SK-N-DZ (cell line): ENCODE measurements around the gene MMP25.

Experiments used
- DNase-seq: peaks from one replicate; pipeline ENCODE4 v3.0.0-alpha.2; 2015; ENCODE audit warnings: low spot score
- small RNA-seq, 2 experiments: library from RNA; depleted of rRNA; stranded (forward); fragments of <200 nt; gene quantifications; one replicate each; pipeline ENCODE3, GENCODE V24; 2014

Gene MMP25

GRCh38 chr16:3092501-3092941 lies 46.2 kb downstream of the MMP25 start:
- DNase-seq: no peak

- DNase-seq: no peak
Observed at GRCh38 chr16:3094289-3095027, 48.1 kb downstream of the MMP25 start.

GRCh38 chr16:3095869-3096268 lies 49.5 kb downstream of the MMP25 start:
- DNase-seq: no peak

GRCh38 chr16:3096362-3096761 lies 50.0 kb downstream of the MMP25 start:
- DNase-seq: no peak

- DNase-seq: no peak
Observed at GRCh38 chr16:3097266-3097665, 50.9 kb downstream of the MMP25 start.

GRCh38 chr16:3098459-3099394 lies 52.4 kb downstream of the MMP25 start, which contains the start of gene ZSCAN10:
TSS of gene ZSCAN10 (minus strand) at chr16:3099294. CDS start at chr16:3092937, 6,357 bp downstream.
- DNase-seq: no peak

- no peak for DNase-seq
Observed at GRCh38 chr16:3099395-3099731, 53.0 kb downstream of the MMP25 start.

GRCh38 chr16:3099732-3100499 lies 53.6 kb downstream of the MMP25 start:
- DNase-seq: peak; percentile 82

GRCh38 chr16:3101018-3101840 lies 54.9 kb downstream of the MMP25 start:
- peak; percentile 53 for DNase-seq

GRCh38 chr16:3101841-3102470 lies 55.6 kb downstream of the MMP25 start:
- DNase-seq: no peak

- peak; percentile 91 for DNase-seq
Observed at GRCh38 chr16:3106205-3106928, 60.0 kb downstream of the MMP25 start.

Small RNAs within 50 kb of the gene (small RNA-seq; reads per million reads assigned to genes)
- gene RNU1-22P: 0.76 to 2.4 reads per million in 2 experiments
